Keratinocyte (primary cell): ENCODE data around the gene SSR3. TPM values are rescaled to one million over a fixed set of nuclear protein-coding genes. Genes with fewer than 3 reads are reported as not detected.
A peak's percentile ranks its signal among the peaks of the same experiment; 100 is the strongest.

ENCODE experiments used
- DNase-seq: peaks from one replicate; pipeline ENCODE4 v3.0.0-alpha.2; 2011; ENCODE audit warnings: low read depth, missing footprints, low spot score
- FAIRE-seq: peaks from 2 replicates; lab custom pipeline; 2011; peaks lifted over from hg19 to GRCh38; lab: Jason Lieb, UNC
- H2AFZ ChIP-seq: 2 replicates; pipeline ENCODE4 v1.6.0; 2012; ENCODE audit warnings: low read length, control low read depth, inconsistent platforms; ENCODE audit not compliant: control insufficient read depth
- H3K27ac ChIP-seq: 2 replicates; pipeline ENCODE4 v1.5.1; 2011; ENCODE audit warnings: low read length; ENCODE audit not compliant: control insufficient read depth, insufficient read depth
- H3K27me3 ChIP-seq: 3 replicates; pipeline ENCODE4 v1.6.0; 2011; ENCODE audit warnings: low read length; ENCODE audit not compliant: control insufficient read depth, insufficient read depth; ENCODE audit errors: extremely low read depth
- H3K36me3 ChIP-seq, 2 experiments: 2 replicates in 1 of 2; 3 replicates in 1 of 2; pipeline ENCODE4 v1.5.1; 2011; ENCODE audit warnings: low read length in 2 of 2, mild to moderate bottlenecking in 1 of 2; ENCODE audit not compliant: control insufficient read depth in 2 of 2, insufficient read depth in 2 of 2; ENCODE audit errors: extremely low read depth in 1 of 2
- H3K4me1 ChIP-seq: 3 replicates; pipeline ENCODE4 v1.5.1; 2011; ENCODE audit warnings: low read length; ENCODE audit not compliant: control insufficient read depth, insufficient read depth; ENCODE audit errors: extremely low read depth
- H3K4me2 ChIP-seq: 3 replicates; pipeline ENCODE4 v1.6.0; 2011; ENCODE audit warnings: low read depth, low read length; ENCODE audit not compliant: control insufficient read depth, insufficient read depth; ENCODE audit errors: extremely low read depth
- H3K4me3 ChIP-seq, 3 experiments: fragments of 200-600 bp in 1 of 3; sonication (generic) in 1 of 3; 2 replicates in 2 of 3; 3 replicates in 1 of 3; pipeline ENCODE4 v1.5.1; 2011 to 2016; ENCODE audit warnings: low read length in 3 of 3, mild to moderate bottlenecking in 3 of 3, control low read depth in 2 of 3, inconsistent platforms in 1 of 3, low read depth in 1 of 3, mixed read lengths in 1 of 3, mixed run types in 1 of 3, moderate library complexity in 1 of 3; ENCODE audit not compliant: control insufficient read depth in 2 of 3, insufficient read depth in 2 of 3; ENCODE audit errors: extremely low read depth in 1 of 3
- H3K79me2 ChIP-seq: 2 replicates; pipeline ENCODE4 v1.6.0; 2012; ENCODE audit warnings: low read length; ENCODE audit not compliant: control insufficient read depth, insufficient read depth
- H3K9ac ChIP-seq: 3 replicates; pipeline ENCODE4 v1.6.0; 2011; ENCODE audit warnings: low read length; ENCODE audit not compliant: control insufficient read depth, insufficient read depth; ENCODE audit errors: extremely low read depth
- H3K9me1 ChIP-seq: 3 replicates; pipeline ENCODE4 v1.6.0; 2011; ENCODE audit warnings: low read length; ENCODE audit not compliant: control insufficient read depth, insufficient read depth; ENCODE audit errors: extremely low read depth
- H3K9me3 ChIP-seq: 2 replicates; pipeline ENCODE4 v1.5.1; 2012; ENCODE audit warnings: low read depth, low read length; ENCODE audit not compliant: control insufficient read depth
- H4K20me1 ChIP-seq: 3 replicates; pipeline ENCODE4 v1.6.0; 2011; ENCODE audit warnings: low read length; ENCODE audit not compliant: control insufficient read depth, insufficient read depth; ENCODE audit errors: extremely low read depth
- CTCF ChIP-seq, 3 experiments: IDR thresholded peaks in 1 of 3; conservative IDR thresholded peaks in 1 of 3; optimal IDR thresholded peaks in 1 of 3; 2 replicates in 2 of 3; 3 replicates in 1 of 3; pipeline versions ENCODE3 to v1.5.1; 2011; ENCODE audit warnings: low read length in 3 of 3, mild to moderate bottlenecking in 3 of 3, moderate library complexity in 2 of 3, control low read depth in 1 of 3, inconsistent platforms in 1 of 3; ENCODE audit not compliant: insufficient read depth in 2 of 3; ENCODE audit errors: extremely low read depth in 1 of 3
- EZH2 ChIP-seq: IDR thresholded peaks from one replicate; pipeline ENCODE4 v1.6.1; 2012; ENCODE audit warnings: inconsistent platforms, mild to moderate bottlenecking, low read length, moderate library complexity
- dilution Hi-C: fragments of 300-500 bp; cut with MboI; formaldehyde crosslinking; loops from one replicate; pipeline ENCODE4 v1.7.0; 2020; ENCODE audit warnings: low sequenced_read_pairs; ENCODE audit not compliant: extremely low pct_ligation_motif_present
- polyA plus RNA-seq, 5 experiments: library from polyadenylated mRNA; depleted of rRNA in 3 of 5; stranded (reverse) in 3 of 5; stranded (forward) in 1 of 5; unstranded in 1 of 5; fragments of >200 nt; gene quantifications; 1 replicate in 1 of 5; 2 replicates in 3 of 5; 3 replicates in 1 of 5; pipeline versions ENCODE4 v1.2.1 to v1.2.3, GENCODE V29; 2011 to 2012; ENCODE audit warnings: missing spikeins in 2 of 5, low read depth in 1 of 5, low replicate concordance in 1 of 5

The SSR3 gene
- polyA plus RNA-seq, 1 donor (not counting 4 experiments of a cell fraction or from before 2014, with no cell fraction given), result 378 TPM

GRCh38 chr3:156583469-156583868, 28.6 kb upstream of the SSR3 start:
- Histone ChIP-seq H3K79me2 (no peaks in the 10 kb centered on the region), H3K27me3 (no peaks in the 10 kb centered on the region), H3K9me1 (no peaks in the 10 kb centered on the region), H2AFZ (peak overlapping the region; percentile 19), H3K9me3 (no peaks in the 10 kb centered on the region), H3K27ac (no peak overlapping the region), H3K4me1 (peaks cover 12% of the 10 kb centered on the region), H4K20me1 (no peaks in the 10 kb centered on the region), H3K4me3 (no peak overlapping the region), H3K9ac (no peak overlapping the region), H3K4me2 (no peak overlapping the region), H3K36me3 (no peaks in the 10 kb centered on the region)
- dilution Hi-C loops, result no loop called here
- TF ChIP-seq CTCF (optimal IDR thresholded peaks at IDR 0.05 in 1 of 3, IDR thresholded peaks at IDR 0.05 in 1 of 3, conservative IDR thresholded peaks at IDR 0.05 in 1 of 3; ENCODE audit: extremely low read depth in 1 of 3, insufficient read depth in 2 of 3, low read length in 3 of 3) (no peak), EZH2 (no peak)
- no peak for FAIRE-seq
- no peak for DNase-seq

GRCh38 chr3:156582532-156583183, 27.7 kb upstream of the SSR3 start:
- Histone ChIP-seq H3K9ac (no peak overlapping the region), H3K4me1 (peaks cover 12% of the 10 kb centered on the region), H3K27ac (no peak overlapping the region), H4K20me1 (no peaks in the 10 kb centered on the region), H3K9me1 (no peaks in the 10 kb centered on the region), H3K36me3 (no peaks in the 10 kb centered on the region), H3K4me2 (no peak overlapping the region), H3K27me3 (no peaks in the 10 kb centered on the region), H3K79me2 (no peaks in the 10 kb centered on the region), H3K9me3 (no peaks in the 10 kb centered on the region), H3K4me3 (no peak overlapping the region), H2AFZ (no peak overlapping the region)
- dilution Hi-C loops, result no loop called here
- TF ChIP-seq CTCF (optimal IDR thresholded peaks at IDR 0.05 in 1 of 3, IDR thresholded peaks at IDR 0.05 in 1 of 3, conservative IDR thresholded peaks at IDR 0.05 in 1 of 3; ENCODE audit: extremely low read depth in 1 of 3, insufficient read depth in 2 of 3, low read length in 3 of 3) (no peak), EZH2 (no peak)
- no peak for FAIRE-seq
- no peak for DNase-seq
